Mesodermal cell (in vitro differentiated cells): ENCODE data around the gene LRRTM3.

ENCODE experiments used
- H3K27ac ChIP-seq: 2 replicates; pipeline ENCODE4 v1.7.0; 2013; ENCODE audit warnings: mild to moderate bottlenecking, low read depth, low read length, moderate library complexity; ENCODE audit not compliant: severe bottlenecking
- H3K36me3 ChIP-seq: 2 replicates; pipeline ENCODE4 v1.7.1; 2013; ENCODE audit warnings: mild to moderate bottlenecking, low read length, moderate library complexity; ENCODE audit not compliant: control insufficient read depth, insufficient read depth
- H3K4me1 ChIP-seq: one replicate; pipeline ENCODE4 v1.7.1; 2013; ENCODE audit warnings: mild to moderate bottlenecking, low read length; ENCODE audit not compliant: insufficient read depth, control insufficient read depth, poor library complexity, severe bottlenecking
- H3K4me3 ChIP-seq: 2 replicates; pipeline ENCODE4 v1.7.0; 2013; ENCODE audit warnings: low read length, control low read depth, mild to moderate bottlenecking; ENCODE audit not compliant: insufficient read depth, poor library complexity, severe bottlenecking; ENCODE audit errors: extremely low read depth
- H3K9me3 ChIP-seq: 2 replicates; pipeline ENCODE4 v1.7.1; 2013; ENCODE audit warnings: mild to moderate bottlenecking, low read length, moderate library complexity; ENCODE audit not compliant: control insufficient read depth
- WGBS, 2 experiments: methylation state at CpG; one replicate each; pipeline ENCODE4 v1.1.5; 2013; ENCODE audit warnings: missing lambda C conversion rate in 2 of 2; ENCODE audit not compliant: insufficient coverage in 2 of 2; 5-methylcytosine and 5-hydroxymethylcytosine counted together

Gene LRRTM3

DNA sequence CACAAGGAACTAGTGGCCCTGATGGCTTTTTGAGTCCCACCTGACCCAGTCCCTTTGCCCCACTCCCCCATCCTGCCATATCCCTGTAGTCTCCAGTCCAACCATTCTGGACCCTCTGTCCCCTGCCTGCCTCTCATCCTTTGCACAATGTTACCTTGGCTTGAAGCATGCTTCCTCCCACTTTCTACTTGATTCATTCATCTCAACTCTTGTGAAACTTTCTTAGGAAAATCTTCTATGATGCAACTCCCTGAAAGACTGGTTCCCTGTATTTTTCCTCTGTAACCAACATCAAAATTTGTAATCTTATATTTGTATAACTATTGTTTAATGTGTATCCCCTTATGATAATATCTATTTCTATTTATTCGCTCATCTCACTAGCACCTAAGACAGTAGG, 151.5 kb downstream of the LRRTM3 start:
- Histone ChIP-seq H3K4me3 (no peak overlapping the region), H3K36me3 (no peaks in the 10 kb centered on the region), H3K4me1 (peaks cover 5% of the 10 kb centered on the region), H3K9me3 (no peaks in the 10 kb centered on the region), H3K27ac (no peak overlapping the region)
- whole genome bisulfite sequencing, 2 experiments = no CpG with 5 or more reads among the region's 1 CpG

DNA sequence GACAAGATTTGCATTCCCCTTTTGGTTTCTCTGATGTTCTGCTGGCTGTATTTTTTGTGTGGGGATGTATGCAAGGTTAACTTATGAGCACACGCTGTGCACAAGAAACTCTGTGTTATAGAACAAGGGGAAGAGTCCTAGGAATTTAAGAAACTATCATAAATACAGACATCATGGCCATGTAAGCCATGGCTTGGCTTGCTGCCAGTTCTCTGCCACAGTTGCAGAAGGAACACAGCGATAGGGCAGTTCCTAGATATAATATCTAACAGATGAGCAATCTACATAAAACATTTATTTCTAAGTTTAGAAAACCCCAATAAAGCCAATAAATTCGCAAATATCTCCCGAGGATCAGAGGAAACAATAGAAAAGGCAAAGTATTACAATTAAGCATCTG, 153.3 kb downstream of the LRRTM3 start:
- Histone ChIP-seq H3K36me3 (no peaks in the 10 kb centered on the region), H3K9me3 (no peaks in the 10 kb centered on the region), H3K4me1 (no peaks in the 10 kb centered on the region), H3K27ac (no peak overlapping the region), H3K4me3 (no peak overlapping the region)
- no CpG with 5 or more reads among the region's 4 CpGs for WGBS, 2 experiments

DNA sequence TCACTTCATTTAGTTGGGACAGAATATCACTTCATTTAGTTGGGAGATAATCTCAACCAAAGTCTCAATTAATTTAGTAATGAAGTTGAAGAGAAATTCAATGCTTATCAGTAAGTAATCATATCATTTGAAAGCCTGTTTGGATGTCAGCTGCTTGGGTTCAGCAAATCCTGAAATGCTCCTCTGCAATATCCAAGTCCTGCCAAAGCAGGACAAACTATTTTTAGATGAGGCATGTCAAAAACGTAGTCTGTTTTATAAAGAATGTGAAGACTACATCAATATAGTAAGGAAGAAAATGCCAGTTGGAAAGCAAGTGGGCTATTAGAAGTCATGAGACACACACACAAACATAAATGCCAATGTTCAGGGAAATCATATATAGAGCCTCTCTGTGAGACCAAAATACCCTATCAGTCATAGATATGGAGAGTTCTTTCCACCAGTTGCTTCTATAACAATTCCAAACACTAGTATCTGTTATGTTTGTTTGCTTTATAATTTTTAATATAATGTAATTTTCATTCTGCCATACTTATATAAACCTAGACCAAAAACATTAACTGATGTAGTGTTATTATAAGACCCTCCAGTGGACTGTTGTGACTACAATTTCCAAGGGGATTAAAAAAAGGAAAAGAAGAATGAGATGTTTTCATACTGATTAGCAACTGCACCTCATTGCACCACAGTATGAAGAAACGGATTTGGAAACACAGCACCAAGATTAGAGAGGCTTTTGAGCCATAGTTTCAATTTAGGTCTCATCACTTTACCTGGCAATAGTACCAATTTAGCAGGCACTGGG, 160.7 kb downstream of the LRRTM3 start:
- Histone ChIP-seq H3K27ac (no peak overlapping the region), H3K36me3 (no peaks in the 10 kb centered on the region), H3K9me3 (no peaks in the 10 kb centered on the region), H3K4me3 (no peak overlapping the region), H3K4me1 (no peaks in the 10 kb centered on the region)
- 44 to 100% methylated on average over 1 of the region's 2 CpGs for WGBS, 2 experiments

DNA sequence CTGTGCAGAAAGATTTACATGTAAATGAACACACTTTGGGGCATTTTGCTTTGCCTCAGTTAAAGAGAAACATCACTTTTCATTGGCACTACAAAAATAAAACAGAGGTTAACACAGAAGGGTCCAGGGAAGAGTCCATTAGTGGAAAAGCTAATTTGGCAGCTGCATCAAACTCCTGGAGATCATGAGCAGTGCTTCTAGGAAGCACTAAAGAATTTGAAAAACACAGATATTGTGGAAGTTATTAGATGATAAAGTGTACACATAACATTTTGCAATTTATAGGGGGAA, 161.2 kb downstream of the LRRTM3 start:
- H3K4me3 ChIP-seq = no peak overlapping the region
- H3K9me3 ChIP-seq = no peaks in the 10 kb centered on the region

DNA sequence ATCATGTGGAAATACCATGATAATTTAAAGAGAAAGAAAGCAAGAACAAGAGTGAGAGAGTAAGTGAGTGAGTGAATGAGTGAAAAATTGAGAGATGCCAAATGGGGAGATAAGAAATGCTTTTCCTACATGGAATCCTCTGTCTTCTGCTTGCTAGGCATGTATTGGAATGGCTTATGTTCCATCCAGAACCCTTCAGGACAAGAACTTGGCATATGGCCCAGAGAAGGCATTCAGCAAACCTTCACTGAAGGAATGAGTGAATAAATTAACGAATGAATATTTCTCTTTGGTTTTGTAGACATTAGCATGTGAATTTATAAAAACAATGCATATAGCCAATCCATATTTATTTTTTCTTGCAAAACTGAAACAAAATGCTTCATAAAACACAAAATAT, 162.2 kb downstream of the LRRTM3 start:
- H3K4me1 ChIP-seq = no peaks in the 10 kb centered on the region
- H3K4me3 ChIP-seq = no peak overlapping the region
- H3K27ac ChIP-seq = no peak overlapping the region
- H3K9me3 ChIP-seq = no peaks in the 10 kb centered on the region
- no peaks in the 10 kb centered on the region for H3K36me3 ChIP-seq
- no CpG with 5 or more reads among the region's 1 CpG for WGBS, 2 experiments

More for the DNA sequence above, 161.2 kb downstream of the LRRTM3 start:
- Histone ChIP-seq H3K36me3 (no peaks in the 10 kb centered on the region), H3K4me1 (no peaks in the 10 kb centered on the region), H3K27ac (no peak overlapping the region)

DNA sequence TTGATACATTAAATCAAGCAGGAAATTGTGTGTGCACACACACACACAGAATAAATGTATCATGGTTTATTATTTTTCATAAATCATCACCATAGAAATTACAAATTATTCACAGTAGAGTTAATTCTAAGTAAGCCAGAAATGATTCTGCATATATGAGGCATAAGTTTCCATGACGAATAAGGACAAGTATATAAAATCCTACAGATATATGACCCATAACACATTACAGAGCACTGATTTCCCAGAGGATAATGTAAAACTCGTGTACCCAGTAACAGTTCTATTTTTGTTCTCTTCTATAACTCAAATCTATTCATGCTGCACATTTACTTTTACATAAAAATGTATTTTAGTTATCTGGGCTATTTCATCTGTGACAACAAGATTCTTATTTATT, 169.7 kb downstream of the LRRTM3 start:
- 80 to 100% methylated on average over 1 of the region's 2 CpGs for WGBS, 2 experiments
- Histone ChIP-seq H3K9me3 (no peaks in the 10 kb centered on the region), H3K4me1 (no peaks in the 10 kb centered on the region), H3K27ac (no peak overlapping the region), H3K36me3 (no peaks in the 10 kb centered on the region), H3K4me3 (no peak overlapping the region)

DNA sequence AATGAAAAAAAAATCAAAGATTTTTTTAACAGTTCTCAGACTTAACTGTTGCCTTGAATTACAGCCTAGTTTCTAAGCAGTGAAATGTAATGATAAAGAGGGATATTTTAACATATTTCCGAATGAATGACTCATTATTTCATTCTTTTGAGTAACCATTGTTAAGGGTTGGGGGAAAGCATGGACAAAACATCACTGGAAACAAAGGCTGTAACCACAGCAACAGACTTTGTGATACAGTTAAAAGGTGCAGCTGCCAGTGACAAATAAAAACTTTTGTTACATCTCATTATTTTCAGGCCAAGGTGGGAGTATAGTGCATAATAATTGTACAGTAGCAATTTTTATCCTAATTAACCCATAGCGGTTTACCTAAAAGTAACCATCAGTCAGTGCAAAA, 172.6 kb downstream of the LRRTM3 start:
- H3K27ac ChIP-seq = peak overlapping the region; percentile 2
- H3K4me3 ChIP-seq = no peak overlapping the region
- H3K9me3 ChIP-seq = no peaks in the 10 kb centered on the region
- WGBS, 2 experiments = no CpG with 5 or more reads among the region's 2 CpGs
- H3K36me3 ChIP-seq = no peaks in the 10 kb centered on the region
- no peaks in the 10 kb centered on the region for H3K4me1 ChIP-seq

DNA sequence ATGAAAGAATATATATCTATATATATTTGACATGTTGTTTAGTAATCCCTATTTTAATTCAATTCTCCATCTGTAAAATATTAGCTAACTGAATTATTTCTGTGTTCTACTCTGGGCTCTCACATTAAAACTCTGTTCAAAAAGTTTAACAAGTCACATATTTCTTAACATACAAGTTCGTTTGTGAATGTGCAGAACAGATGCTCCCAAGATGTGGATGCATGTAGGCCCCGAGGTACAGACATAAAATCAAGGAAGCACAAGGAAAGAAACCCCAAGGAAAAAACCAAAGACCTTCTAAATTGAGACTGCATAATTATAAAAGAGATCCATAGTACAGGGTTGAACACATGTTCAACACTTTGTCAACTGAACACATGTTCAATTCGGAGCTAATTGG, 175.1 kb downstream of the LRRTM3 start:
- Histone ChIP-seq H3K36me3 (no peaks in the 10 kb centered on the region), H3K4me1 (no peaks in the 10 kb centered on the region), H3K27ac (no peak overlapping the region), H3K9me3 (no peaks in the 10 kb centered on the region), H3K4me3 (no peak overlapping the region)
- WGBS, 2 experiments = no CpG with 5 or more reads among the region's 3 CpGs

DNA sequence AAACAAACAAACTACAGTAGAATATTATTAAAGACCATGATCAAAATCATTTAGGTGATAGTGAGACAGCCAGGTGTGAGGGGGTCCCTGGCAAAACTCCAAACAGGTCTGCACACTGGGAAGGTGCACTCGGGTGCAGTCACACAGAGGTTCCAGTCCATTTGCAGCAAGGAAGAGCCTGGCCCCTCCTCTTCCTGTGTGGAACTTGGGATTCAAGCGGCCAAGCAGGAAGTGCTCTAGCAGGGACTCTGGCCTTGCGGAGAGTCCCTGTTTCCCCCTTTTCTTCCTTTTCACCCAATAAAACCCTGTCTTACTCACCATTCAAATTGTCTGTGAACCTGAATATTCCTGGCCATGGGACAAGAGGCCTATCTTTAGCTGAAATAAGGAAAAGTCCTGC, 181.8 kb downstream of the LRRTM3 start:
- WGBS, 2 experiments = 78 to 82% methylated on average over 1 to 3 of the region's 3 CpGs
- H3K9me3 ChIP-seq = no peaks in the 10 kb centered on the region
- H3K27ac ChIP-seq = no peak overlapping the region

DNA sequence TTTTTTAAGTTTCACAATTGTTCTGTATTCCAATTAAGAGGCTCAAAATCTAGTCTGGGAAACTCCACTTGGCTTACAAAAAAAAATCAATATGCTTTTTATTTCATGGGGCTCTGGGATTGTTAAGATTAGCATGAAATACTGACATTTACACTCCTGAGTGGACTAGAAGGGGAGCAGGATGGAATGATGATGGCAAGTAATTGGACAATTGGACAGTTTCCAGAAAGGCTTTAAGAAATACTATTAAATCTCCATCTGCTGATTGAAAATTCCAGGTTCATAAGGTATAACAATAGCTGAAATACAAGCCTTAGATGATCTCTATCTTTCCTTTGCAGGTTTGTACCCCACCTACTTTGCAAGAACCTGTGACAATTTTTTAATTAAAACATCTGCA, 184.4 kb downstream of the LRRTM3 start:
- H3K36me3 ChIP-seq = no peaks in the 10 kb centered on the region
- H3K4me1 ChIP-seq = no peaks in the 10 kb centered on the region
- H3K4me3 ChIP-seq = no peak overlapping the region
- H3K9me3 ChIP-seq = no peaks in the 10 kb centered on the region
- no peak overlapping the region for H3K27ac ChIP-seq

More for the DNA sequence above, 181.8 kb downstream of the LRRTM3 start:
- Histone ChIP-seq H3K4me1 (no peaks in the 10 kb centered on the region), H3K36me3 (no peaks in the 10 kb centered on the region), H3K4me3 (no peak overlapping the region)

DNA sequence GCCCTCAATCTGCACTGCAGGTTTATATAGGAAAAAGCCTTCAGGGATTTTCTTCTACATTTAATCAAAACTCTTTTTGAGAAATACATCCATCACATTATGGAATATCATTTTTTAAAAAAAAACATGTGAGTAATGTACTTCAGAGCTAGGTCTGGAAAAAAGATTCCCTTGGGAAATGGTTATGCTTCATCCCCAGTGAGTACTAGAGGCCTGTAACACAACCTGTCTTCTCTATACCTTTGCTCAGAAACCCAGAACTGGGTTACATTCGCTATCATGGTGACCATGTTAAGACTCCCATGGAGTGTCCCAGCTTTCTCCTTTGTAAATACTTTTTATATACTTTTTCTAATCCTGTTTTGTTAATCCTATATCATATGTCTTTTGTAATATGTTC, 186.9 kb downstream of the LRRTM3 start:
- Histone ChIP-seq H3K27ac (no peak overlapping the region), H3K4me3 (no peak overlapping the region), H3K4me1 (no peaks in the 10 kb centered on the region), H3K36me3 (no peaks in the 10 kb centered on the region), H3K9me3 (no peaks in the 10 kb centered on the region)
- no CpG with 5 or more reads among the region's 1 CpG for WGBS, 2 experiments
